ENCODE results near the gene TNFAIP8L1.
A peak's percentile ranks its signal among the peaks of the same experiment; 100 is the strongest.

Gene TNFAIP8L1

GRCh38 chr19:4638317-4638716 lies 999 bp upstream of the TNFAIP8L1 start:
- H3K4me3 ChIP-seq (ENCODE audit: low read depth, low read length), result no peak overlapping the region

GRCh38 chr19:4639531-4640246 lies 373 bp downstream of the TNFAIP8L1 start:
- H3K4me3 ChIP-seq (ENCODE audit: low read depth, low read length), result peak overlapping the region; percentile 91

More at GRCh38 chr19:4638317-4638716, 999 bp upstream of the TNFAIP8L1 start:
- TF ChIP-seq CTCF (IDR thresholded peaks at IDR 0.05; ENCODE audit: borderline replicate concordance, insufficient read depth, low read depth, low read length), result no peak

GRCh38 chr19:4640247-4641000 lies 1.1 kb downstream of the TNFAIP8L1 start:
- peak overlapping the region; percentile 91 for H3K4me3 ChIP-seq (ENCODE audit: low read depth, low read length)
- no peak for TF ChIP-seq CTCF (IDR thresholded peaks at IDR 0.05; ENCODE audit: borderline replicate concordance, insufficient read depth, low read depth, low read length)

More at GRCh38 chr19:4639531-4640246, 373 bp downstream of the TNFAIP8L1 start:
- no peak for TF ChIP-seq CTCF (IDR thresholded peaks at IDR 0.05; ENCODE audit: borderline replicate concordance, insufficient read depth, low read depth, low read length)

- no peak overlapping the region for H3K4me3 ChIP-seq (ENCODE audit: low read depth, low read length)
- no peak for TF ChIP-seq CTCF (IDR thresholded peaks at IDR 0.05; ENCODE audit: borderline replicate concordance, insufficient read depth, low read depth, low read length)
Observed at GRCh38 chr19:4641132-4641531, 1.8 kb downstream of the TNFAIP8L1 start.

- TF ChIP-seq CTCF (IDR thresholded peaks at IDR 0.05; ENCODE audit: borderline replicate concordance, insufficient read depth, low read depth, low read length), result no peak
Observed at GRCh38 chr19:4642625-4643024, 3.3 kb downstream of the TNFAIP8L1 start.

GRCh38 chr19:4645718-4646117 lies 6.4 kb downstream of the TNFAIP8L1 start:
- no peak overlapping the region for H3K4me3 ChIP-seq (ENCODE audit: low read depth, low read length)
- no peak for TF ChIP-seq CTCF (IDR thresholded peaks at IDR 0.05; ENCODE audit: borderline replicate concordance, insufficient read depth, low read depth, low read length)

More at GRCh38 chr19:4642625-4643024, 3.3 kb downstream of the TNFAIP8L1 start:
- no peak overlapping the region for H3K4me3 ChIP-seq (ENCODE audit: low read depth, low read length)
